ENCODE data around the gene ACO1.
A peak's percentile ranks its signal among the peaks of the same experiment; 100 is the strongest.

Gene ACO1

DNA sequence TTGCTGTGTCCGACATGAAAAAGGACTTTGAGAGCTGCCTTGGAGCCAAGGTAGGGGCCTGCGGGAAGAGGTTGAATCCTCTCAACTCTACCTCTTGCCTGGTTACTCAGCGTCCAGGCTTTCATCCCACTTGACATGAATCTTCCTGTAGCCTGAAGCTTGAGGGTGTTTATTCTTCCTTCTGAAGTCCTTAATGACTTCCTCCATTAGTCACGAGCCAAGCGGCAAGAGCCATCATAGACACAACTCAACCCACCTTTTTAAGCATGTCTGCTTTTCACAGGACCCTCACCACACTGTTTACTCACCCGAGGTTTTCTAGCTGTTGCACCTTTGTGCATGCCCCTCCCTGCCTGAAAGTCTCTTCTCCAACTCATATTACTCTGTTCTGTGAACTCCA is 40.2 kb downstream of the ACO1 start:
- DNase-seq, result no peak

DNA sequence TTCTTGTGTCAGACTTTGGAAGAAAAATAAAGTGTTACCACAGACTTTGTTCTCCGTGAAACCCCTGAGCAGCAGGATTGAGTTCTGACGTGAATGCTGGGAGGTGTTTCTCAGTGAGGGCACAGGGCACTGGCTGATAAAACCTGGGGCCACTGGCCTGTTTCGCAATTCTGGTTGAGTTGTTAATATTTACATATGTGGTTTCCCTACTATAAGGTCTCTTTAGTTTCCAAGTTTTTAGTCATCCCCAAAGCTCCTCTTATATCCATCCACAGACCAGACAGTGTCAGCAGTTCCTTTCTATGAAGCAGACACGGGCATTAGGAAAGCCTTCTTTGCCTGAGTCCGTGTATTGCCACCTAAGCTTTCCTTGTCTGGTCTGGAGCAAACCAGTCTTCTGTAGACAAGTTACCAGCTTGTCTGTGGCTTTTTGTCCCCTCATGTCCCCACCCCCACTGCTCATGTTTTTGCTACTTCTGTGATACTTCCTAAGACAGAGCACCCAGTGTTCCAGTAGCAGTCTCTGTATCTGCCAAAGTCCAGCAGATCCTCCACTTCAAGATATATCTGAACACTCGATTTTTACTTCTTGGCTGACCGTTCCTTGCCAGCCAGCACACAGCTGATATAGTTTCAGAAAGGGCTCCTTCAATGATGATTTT is 42.0 kb downstream of the ACO1 start:
- DNase-seq, result peak; percentile 76

DNA sequence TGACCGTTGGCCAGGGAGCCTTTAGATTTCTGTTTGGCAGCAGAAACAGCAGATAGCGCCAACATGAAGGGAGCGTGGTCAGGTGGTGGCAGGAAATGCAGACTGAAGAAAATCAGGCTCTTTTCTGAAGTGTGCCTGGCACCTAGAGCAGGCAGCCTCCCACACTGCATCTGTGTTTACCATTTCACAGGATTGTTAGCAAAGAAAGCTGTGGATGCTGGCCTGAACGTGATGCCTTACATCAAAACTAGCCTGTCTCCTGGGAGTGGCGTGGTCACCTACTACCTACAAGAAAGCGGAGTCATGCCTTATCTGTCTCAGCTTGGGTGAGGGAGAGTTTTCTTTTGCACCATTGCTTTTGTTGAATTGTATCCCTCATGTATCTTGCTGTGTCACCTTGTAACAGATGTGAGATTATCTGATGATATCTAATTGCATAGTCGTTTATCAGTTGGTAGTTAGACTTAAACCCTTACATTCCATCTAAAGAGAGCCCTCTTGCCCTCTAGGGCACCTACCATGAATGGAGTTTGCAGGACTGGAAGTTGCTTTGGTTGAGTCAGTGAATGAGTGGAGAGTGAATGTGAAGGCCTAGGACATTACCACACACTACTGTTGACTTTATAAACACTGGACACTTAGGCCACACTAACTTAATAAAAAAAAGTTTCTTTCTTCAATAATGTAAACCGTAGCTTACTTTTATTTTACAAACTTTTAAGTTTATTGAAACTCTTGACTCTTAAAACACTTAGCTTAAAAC is 42.8 kb downstream of the ACO1 start:
- peak; percentile 66 for DNase-seq

DNA sequence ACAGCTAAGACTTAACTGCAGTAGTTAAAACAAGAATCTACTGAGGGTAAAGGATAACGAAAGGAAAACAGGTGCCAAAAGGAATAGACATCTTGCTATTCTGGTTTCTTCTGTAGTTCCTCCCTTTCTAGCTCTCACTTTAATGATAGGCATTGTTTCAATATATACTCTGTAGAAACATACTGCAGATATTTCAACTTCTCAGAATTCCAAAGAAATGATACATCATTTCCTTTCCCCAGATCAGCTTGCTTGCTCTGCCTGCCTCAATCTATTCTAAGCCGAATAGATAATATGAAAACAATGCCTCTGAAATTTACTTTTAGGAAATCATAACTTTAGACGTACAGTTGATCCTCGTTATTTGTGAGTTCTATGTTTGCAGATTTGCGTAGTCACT is 46.3 kb downstream of the ACO1 start:
- DNase-seq, result no peak

DNA sequence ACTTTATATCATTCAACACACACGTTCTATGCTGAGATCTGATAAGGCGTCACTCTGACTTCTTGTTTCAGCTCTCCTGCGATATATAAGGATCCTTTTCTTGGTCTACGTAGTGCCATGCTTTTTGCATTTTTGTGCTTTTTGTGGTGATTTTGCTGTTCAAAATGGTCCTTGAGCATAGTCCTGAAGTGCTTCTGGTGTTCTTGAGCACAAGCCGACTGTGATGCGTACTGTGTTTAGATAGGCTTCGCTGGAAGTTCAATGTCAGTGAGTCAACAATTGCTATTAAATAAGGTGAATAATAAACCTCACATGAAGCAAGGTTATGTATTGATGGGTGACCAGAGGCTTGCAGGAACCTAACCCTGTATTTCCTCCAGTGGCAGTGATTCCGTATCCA is 46.8 kb downstream of the ACO1 start:
- DNase-seq, result peak; percentile 34

DNA sequence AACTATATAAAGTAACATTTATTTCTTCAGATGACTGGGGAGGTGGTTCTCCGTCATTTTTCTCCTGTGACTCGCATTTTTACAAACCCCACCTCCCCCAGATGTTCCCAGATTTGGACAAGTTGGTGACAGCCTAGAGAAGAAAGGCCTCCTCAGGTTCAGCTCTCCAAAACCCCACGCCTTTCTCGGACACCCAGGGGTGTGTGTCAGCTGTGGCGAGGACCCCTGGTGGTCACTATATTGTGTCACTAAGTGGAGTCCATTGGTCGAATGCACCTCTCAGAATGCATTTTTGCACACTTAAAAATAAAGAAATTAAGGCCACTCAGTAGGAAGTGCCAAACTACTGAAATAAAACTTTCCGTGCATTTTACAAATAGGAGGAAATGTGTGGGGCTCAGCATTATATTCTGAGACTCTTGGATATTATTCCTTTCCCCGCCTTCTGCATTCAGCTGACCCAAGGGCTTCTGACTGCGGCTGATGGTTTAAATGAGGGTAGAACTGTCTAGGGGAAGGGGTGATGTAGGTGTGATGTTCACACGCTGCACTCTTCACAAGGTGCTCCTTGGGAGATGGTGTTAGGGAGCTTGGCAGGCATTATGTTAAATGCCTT is 47.6 kb downstream of the ACO1 start:
- DNase-seq, result peak; percentile 71

DNA sequence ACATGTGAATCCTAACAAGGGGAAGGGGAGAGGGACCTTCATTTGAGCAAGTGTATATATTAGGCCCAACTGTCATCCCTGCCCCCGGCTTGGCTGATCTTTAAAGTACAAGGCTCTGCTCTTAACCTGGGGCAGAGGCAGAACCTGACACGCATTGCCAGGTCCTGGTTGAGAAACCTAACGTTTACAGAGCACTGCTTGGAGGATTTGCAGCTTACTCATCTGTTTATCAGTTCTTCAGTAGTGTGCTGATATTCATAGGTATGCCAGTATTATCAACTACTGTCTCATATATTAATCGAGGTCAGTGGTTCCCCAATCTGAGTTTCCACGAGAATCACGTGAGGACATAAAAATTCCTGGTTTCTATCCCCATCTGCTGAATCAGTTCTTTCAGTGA is 50.4 kb downstream of the ACO1 start:
- DNase-seq, result no peak

DNA sequence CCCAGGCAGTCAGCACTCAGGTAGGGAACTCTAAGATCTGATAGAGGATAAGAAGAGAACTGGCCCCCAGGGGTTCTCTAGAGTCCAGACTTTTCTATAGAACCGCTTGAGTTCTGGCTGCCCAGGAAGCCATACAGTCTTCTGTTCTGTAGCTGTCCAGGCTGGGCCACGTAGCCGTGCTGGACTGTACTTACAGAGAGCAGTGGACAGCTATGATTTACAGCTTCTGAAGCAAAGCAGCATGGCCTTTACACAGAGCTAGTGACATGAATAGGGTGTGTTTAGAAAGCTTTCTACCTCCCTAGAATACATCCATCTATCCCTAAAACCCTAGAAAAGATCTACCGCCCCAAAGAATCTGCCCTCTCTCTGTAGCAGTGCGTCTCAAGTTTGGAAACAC is 57.2 kb downstream of the ACO1 start:
- no peak for DNase-seq

DNA sequence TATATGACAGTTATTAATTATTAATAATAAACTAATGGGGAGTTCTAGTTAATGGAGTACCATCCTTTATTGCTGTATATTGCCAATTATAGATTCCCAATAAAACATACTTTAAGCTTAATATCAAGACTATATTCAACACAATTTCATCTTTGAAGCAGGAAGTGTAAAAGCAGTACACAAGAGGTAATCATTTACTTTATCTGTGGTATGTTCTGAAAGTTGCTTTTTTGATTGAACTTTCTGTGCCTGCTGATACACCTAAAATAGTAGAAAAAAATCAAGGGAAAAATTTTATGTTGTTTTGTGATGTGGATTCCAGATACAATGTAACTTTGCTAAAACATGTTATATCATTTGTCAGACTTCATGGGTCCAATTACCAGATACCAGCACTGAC is 58.0 kb downstream of the ACO1 start:
- no peak for DNase-seq

DNA sequence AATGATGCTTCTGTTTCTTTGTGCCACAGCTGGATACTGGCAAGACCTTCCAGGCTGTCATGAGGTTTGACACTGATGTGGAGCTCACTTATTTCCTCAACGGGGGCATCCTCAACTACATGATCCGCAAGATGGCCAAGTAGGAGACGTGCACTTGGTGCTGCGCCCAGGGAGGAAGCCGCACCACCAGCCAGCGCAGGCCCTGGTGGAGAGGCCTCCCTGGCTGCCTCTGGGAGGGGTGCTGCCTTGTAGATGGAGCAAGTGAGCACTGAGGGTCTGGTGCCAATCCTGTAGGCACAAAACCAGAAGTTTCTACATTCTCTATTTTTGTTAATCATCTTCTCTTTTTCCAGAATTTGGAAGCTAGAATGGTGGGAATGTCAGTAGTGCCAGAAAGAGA is 65.5 kb downstream of the ACO1 start:
- DNase-seq, result no peak

DNA sequence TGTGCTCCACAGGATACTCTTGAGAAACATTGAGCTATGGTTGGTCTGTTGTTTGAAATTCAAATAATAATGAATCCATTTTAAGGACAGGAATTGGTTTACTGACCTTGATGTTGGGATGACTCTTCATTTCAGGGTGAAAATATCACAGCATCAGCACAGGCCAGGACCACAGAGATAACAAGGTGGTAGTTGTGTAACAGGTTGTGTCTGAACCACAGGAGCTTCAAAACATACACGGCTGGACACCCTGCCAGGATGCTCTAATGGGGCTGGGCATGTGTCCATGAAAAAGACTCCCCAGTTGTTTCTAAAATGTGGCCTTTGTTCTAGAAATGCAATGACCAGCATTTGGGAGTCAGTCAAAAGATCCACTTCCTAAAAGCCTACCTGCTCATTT is 69.8 kb downstream of the ACO1 start:
- DNase-seq, result peak; percentile 16

DNA sequence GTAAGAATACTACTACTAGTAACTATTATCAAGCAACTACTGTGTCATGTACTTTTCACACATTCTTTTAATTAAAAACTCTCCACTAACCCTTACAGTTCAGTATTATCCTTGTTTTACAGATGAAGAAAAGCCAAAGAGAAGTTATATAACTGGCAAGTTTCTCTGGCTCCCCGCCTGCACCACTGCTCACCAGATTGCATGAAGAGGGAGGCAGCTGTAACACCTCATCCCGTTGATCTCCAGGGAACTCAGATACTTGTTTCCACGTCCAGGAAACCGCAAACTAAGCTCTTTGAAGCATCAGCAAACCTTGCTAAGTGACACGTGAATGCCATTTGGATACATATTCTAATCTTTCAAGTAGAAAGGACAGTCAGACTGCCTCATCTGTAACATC is 71.3 kb downstream of the ACO1 start:
- DNase-seq, result no peak

DNA sequence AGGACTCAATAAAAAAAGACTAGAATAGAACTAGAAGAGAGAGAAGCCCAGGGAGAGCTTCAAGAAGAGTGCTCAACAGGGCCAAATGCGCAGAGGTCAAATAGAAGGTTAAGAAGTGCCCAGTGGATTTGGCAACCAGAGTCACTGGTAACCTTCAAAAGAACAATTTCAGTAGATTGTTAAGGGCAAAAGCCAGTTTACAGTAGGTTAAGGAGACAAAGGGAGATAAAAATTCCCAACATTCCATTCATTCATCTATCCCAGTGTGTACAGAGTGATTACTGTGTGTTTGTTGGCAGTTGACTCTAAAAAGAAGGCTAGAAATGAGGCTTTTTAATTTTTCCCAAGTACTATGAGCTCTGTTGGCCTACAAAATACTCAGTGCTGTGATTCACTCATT is 72.1 kb downstream of the ACO1 start:
- DNase-seq, result no peak

DNA sequence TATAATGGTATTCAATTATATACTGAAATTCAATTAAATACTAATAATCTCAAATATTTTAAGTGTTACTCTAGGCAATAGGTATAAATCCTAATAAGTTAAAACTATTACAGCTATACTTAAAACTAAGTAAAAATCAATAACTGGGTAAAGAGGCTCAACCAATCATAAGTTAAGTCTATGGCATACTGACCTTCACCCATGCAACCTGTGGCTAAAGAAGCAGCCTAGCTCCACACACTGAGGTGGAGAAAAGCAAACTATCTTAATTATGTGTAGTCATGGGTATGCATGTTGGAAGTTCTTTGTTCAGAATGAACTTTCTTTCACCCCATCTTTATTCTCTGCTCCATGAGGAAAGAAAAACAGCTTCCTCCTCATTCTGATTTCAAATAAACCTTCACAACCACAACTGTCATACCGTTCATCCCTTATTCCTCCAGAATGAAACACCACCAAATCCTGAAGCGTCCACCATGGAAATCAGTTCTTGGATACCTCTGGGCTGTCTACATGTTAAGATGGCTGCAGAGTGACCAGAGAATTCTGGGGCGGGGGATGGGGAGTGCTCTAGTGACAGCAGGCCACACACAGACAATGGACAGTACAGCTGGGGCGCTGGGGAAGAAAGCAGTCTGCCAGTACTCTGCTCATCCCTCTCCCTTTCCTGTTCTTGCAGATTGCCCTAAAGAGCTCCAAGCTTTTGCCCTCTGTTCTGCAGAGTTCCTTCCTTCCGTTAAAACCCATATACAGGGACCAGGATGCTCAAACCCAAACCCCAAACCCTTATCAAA is 79.3 kb downstream of the ACO1 start:
- DNase-seq, result no peak

DNA sequence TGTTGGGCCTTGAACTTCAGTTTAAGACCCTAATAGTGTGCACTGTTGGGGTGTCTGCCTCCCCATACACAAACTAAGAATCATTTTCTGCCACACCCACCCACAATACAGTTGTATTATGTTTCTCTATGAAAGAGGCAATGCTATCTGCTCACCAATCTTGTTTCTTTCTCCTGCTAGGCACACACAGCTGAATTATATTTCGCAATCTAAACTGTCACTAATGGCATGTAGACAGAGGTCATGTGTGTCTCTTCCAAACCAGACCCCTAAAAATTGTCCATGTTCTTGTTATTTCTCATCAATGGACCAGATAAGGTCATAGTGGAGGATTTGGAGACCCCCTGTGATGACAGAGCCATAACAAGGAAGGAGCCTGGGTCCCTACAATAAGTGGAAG is 84.3 kb downstream of the ACO1 start:
- DNase-seq, result peak; percentile 73

DNA sequence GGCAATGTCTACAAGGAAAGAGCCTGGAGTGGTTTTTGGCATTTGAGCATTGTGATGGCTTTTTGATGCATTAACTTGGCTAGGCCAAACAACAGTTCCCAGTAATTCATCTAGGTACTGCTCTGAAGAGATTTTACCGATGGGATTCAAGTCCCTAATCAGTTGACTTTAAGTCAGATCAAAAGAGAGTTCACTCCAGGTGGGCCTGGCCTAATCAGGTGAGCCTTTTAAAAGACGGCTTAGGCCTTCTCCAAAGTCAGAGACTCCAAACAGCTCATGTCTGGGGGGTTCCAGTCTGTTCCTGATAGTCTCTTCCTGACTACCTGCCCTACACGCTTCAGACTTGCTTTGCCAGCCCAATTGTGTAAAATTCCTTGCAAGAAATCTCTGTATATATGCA is 87.9 kb downstream of the ACO1 start:
- no peak for DNase-seq

DNA sequence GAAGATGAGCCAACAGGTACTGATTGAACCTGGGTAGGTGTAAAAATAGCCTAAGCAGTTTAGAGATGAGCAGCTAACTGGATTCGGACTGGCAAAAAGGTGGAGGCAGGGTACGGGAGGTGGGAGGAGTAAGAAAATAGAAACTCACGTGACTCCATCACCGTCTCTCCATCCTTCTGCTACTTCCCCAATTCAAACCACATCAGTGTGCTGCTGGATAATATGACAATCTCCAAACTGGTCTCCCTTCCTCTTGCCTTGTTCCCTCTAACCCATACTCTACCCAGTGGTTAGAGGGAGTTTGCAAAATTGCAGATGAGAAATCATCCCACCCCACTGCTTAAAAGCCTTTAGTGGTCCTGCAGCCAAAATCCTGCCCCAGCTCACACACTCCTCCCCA is 98.9 kb downstream of the ACO1 start:
- DNase-seq, result no peak

DNA sequence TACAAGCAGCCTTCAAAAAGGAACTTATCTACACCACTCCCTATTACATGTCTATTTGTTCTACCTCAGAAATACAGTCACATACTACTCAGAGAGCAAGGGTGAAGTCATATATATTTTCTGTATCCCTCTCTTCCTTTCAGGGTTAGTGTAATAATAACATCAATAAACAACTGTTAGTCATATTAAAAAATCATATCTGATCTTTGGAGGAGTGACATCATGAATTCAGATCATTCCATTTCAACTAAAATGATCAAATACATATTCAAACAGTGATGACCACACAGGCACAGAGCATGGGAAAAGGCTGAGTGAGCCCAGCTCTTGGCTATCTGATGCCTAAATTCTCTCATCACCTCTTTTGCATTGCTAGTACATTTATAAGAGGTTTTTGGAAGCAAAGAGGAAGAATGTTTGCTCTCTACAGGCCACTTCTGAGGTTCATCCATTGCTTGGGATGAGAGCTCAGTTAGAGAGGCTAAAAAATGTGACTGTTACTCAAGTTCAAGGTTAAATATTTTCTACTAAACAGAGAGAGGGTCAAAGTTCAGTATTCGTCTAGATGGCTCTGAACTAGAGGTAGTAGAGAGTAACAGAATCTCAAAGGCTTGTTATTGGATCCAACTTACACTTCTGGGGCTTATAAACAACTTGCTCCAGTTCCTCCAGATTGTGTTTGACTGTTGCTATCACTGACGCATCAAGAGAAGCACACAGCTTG is 102.6 kb downstream of the ACO1 start:
- DNase-seq, result no peak

DNA sequence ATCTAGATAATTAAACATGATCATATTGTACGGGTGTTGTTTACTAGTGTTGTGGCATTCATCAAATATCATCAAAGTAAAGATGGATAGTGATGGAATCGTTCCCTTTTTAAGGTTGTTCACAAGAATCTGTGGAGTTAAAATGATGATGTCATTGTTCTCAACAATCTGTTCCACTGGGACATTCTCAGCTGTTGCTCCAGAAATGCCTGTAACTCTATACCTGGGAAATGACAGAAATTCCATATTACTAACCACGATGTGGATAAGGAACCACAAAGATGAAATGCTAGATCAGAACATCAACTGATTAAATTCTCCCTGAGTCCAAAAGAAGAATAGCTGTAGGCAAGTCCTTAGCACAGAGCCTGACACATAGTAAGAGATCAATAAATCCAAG is 103.5 kb downstream of the ACO1 start:
- DNase-seq, result no peak

DNA sequence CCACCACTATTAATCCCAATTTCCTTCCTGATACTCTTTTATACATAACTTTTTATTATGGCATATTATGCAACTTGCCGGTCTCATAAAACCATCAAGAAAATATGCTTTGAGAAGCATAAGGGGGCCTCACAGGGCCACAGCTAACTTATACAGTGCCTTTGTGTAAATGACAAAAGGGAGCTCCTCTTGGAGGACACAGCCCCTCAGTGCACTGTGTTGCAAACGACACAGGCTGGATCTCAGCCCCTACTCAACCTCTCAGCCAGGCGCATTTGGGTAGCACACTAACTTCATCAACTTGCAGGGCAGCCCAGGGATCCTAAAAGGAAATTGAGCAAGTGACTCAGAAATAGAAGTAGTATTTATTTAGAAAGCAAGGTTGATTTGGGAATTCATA is 106.2 kb downstream of the ACO1 start:
- DNase-seq, result no peak

DNA sequence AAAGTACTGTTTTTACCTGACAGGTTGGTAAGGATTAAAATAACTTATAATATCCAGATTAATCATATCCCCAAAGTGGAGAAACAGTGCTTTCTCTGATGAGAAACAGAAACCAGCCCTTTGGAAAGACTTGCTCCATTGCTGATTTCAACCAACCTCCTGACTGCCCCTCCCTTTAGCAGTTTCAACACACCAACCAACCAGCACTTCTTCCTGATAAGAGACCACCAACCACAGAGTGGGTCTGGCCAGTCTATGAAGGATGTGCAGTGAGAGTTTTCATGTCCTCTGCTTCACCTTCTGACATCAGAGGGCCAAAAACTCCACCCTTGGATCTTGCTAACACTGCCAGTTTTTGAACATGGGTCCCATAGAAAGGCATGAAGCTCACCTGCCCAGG is 113.5 kb downstream of the ACO1 start:
- peak; percentile 58 for DNase-seq

DNA sequence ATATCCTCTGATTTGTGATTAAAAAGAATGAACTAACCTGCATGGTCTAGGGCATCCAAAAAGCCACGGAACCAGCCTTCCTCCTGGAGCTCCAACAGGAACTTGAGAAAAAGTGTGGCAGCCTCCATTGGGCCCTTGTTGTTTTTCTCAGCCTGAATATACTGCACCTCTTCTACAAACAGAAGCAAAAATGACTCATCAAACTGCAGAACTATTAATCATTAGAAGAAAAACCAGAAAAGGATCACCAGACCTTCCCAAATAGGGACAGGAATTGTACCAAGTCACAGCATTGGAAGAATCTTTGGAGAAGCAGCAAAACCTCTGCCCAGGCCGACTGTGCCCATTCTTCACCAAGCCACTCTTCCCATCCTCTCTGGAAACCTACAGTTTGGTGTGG is 116.3 kb downstream of the ACO1 start:
- DNase-seq, result no peak

DNA sequence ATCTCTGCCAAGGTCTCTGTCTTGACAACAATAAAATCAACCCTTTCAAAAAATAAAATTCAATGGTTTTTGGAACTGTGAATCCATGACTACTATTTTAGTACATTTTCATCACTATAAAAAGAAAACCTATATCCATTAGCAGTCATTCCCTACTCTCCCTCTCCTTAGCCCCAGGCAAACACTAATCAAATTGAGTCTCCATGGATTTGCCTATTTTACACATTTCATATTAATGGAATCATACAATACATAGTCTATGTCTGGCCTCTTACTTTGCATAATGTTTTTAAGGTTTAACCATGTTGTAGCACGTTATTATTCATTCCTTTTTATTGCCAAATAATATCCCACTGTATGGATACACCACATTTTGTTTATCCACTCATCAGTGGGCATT is 117.4 kb downstream of the ACO1 start:
- no peak for DNase-seq

All from hematopoietic multipotent progenitor cell treated with erythropoietin and hydrocortisone succinate and interleukin-3 and kit ligand, for 6 days (in vitro differentiated cells).